Measurements from ENCODE around the gene PSMG1. TPM values are rescaled to one million over a fixed set of nuclear protein-coding genes. Genes with fewer than 3 reads are reported as not detected.

The PSMG1 gene
- total and polyA plus RNA-seq, 9 of the 15 experiments (the other 6 are each of a cell fraction or from before 2014, with no cell fraction given) = 54.5 to 427 (median 328) TPM

- Histone ChIP-seq H3K79me2 (ENCODE audit: control insufficient read depth, insufficient read depth, low read length) (no peaks in the 10 kb centered on the region), H3K4me3 (no peak overlapping the region), H2AFZ (ENCODE audit: low read depth, low read length) (no peak overlapping the region), H4K20me1 (replicated peaks; ENCODE audit: control insufficient read depth, insufficient read depth, low read length) (no peaks in the 10 kb centered on the region), H3K4me1 (replicated peaks in 1 of 2; ENCODE audit: control insufficient read depth in 2 of 2, insufficient read depth in 2 of 2, low read length in 2 of 2) (no peaks in the 10 kb centered on the region), H3K27me3 (ENCODE audit: control insufficient read depth in 2 of 2, insufficient read depth in 2 of 2, low read length in 2 of 2) (peaks cover 0 to 10% of the 10 kb centered on the region in 2 experiments; a peak in 3 of 5 replicates), H3K4me2 (ENCODE audit: insufficient read depth, low read length) (no peak overlapping the region), H3K9me3 (replicated peaks; ENCODE audit: control insufficient read depth, insufficient read depth, low read depth, low read length) (no peaks in the 10 kb centered on the region), H3K27ac (ENCODE audit: extremely low read depth, low read depth, low read length) (no peak overlapping the region), H3K9me1 (ENCODE audit: control insufficient read depth, insufficient read depth, low read length) (no peaks in the 10 kb centered on the region), H3K9ac (ENCODE audit: insufficient read depth in 1 of 2, low read depth in 2 of 2, low read length in 2 of 2) (no peak overlapping the region), H3K36me3 (ENCODE audit: control insufficient read depth, insufficient read depth, low read length) (no peaks in the 10 kb centered on the region)
- BruUV-seq (replicated peaks) = no TSS peak
- POLR2A ChIA-PET = interaction anchor here (0.7 to 1.0 kb wide), 4 partner anchors 13 to 24 kb away, joined by 3 to 4 read pairs (median 3); no protein-coding TSS in a partner anchor
- WGBS (ENCODE audit: insufficient coverage, low coverage, missing lambda C conversion rate) = 0% methylated on average over 4 of the region's 4 CpGs
- TF ChIP-seq NR4A1 (CRISPR knock-in tag; IDR thresholded peaks at IDR 0.05) (no peak), NR4A1 (tag; IDR thresholded peaks at IDR 0.05) (no peak), EP300 (IDR thresholded peaks at IDR 0.05; ENCODE audit: low read length) (no peak), ZNF354B (CRISPR knock-in tag; IDR thresholded peaks at IDR 0.05) (no peak), HMBOX1 (IDR thresholded peaks at IDR 0.05) (no peak), MCM5 (IDR thresholded peaks at IDR 0.05; ENCODE audit: low read depth) (no peak), ZNF282 (CRISPR knock-in tag; IDR thresholded peaks at IDR 0.05) (no peak), NFIX (CRISPR knock-in tag; IDR thresholded peaks at IDR 0.05; ENCODE audit: low read depth) (no peak), POLR2A (conservative IDR thresholded peaks at IDR 0.05) (no peak), RNF2 (IDR thresholded peaks at IDR 0.05) (no peak), NCOA4 (IDR thresholded peaks at IDR 0.05; ENCODE audit: partially characterized antibody) (no peak), EZH2 (IDR thresholded peaks at IDR 0.05; ENCODE audit: borderline replicate concordance, low read depth, low read length) (no peak), YBX1 (IDR thresholded peaks at IDR 0.05) (no peak), RBM15 (IDR thresholded peaks at IDR 0.05; ENCODE audit: insufficient read depth, low read length) (no peak), ZNF311 (CRISPR knock-in tag; IDR thresholded peaks at IDR 0.05) (no peak), SUPT5H (IDR thresholded peaks at IDR 0.05) (no peak), ZHX1 (conservative IDR thresholded peaks at IDR 0.05; ENCODE audit: low read length) (no peak)
- CTCF ChIA-PET (ENCODE audit: low intra/inter-chr PET ratio) = interaction anchor here (0.6 to 1.1 kb wide), 2 partner anchors 392 to 415 kb away, joined by 3 read pairs; no protein-coding TSS in a partner anchor
- peak; percentile 46; the same call in 2 of the 3 replicates for ATAC-seq
- DNase-seq (ENCODE audit: extremely low read depth in 1 of 4, low spot score in 3 of 4) = no peak
- intact Hi-C loops (cut with micrococcal nuclease) = loop anchor here (1.0 to 10.0 kb wide), 2 partner anchors 37 to 202 kb away; no protein-coding TSS in a partner anchor
- no peak for FAIRE-seq
- in situ Hi-C loops (cut with MboI) = no loop called here
These were observed 56.8 kb downstream of the PSMG1 start for GRCh38 chr21:39126486-39126806.
